ENCODE measurements around the gene SV2B.
"Not testable (repeated sequence)": the region's sequence is repeated elsewhere in the genome, so short reads cannot be mapped to it uniquely, and the experiment has no call there.

Gene SV2B

GRCh38 chr15:91099995-91100813 lies at the start of gene SV2B:
Gene SV2B (plus strand): TSS chr15:91100257. CDS start chr15:91226264, 126,007 bp downstream.
- peak; percentile 37 for DNase-seq

- DNase-seq: no peak
Measured at GRCh38 chr15:91051248-91051647, 48.8 kb upstream of the SV2B start.

- DNase-seq: no peak
Measured at GRCh38 chr15:91054816-91055215, 45.2 kb upstream of the SV2B start.

- peak; percentile 39 for DNase-seq
Measured at GRCh38 chr15:91055548-91056331, 44.3 kb upstream of the SV2B start.

GRCh38 chr15:91061230-91061629 lies 38.8 kb upstream of the SV2B start:
- DNase-seq: no peak

- no peak for DNase-seq
Measured at GRCh38 chr15:91061997-91062396, 38.1 kb upstream of the SV2B start.

GRCh38 chr15:91065505-91065904 lies 34.6 kb upstream of the SV2B start:
- DNase-seq: no peak

- no peak for DNase-seq
Measured at GRCh38 chr15:91067036-91067435, 33.0 kb upstream of the SV2B start.

GRCh38 chr15:91068436-91068835 lies 31.6 kb upstream of the SV2B start:
- no peak for DNase-seq

GRCh38 chr15:91068966-91069365 lies 31.1 kb upstream of the SV2B start:
- DNase-seq: no peak

- no peak for DNase-seq
Measured at GRCh38 chr15:91070872-91071271, 29.2 kb upstream of the SV2B start.

- DNase-seq: no peak
Measured at GRCh38 chr15:91072161-91072560, 27.9 kb upstream of the SV2B start.

GRCh38 chr15:91073077-91073476 lies 27.0 kb upstream of the SV2B start:
- DNase-seq: no peak

GRCh38 chr15:91073768-91074167 lies 26.3 kb upstream of the SV2B start:
- no peak for DNase-seq

GRCh38 chr15:91075739-91076138 lies 24.3 kb upstream of the SV2B start:
- no peak for DNase-seq

GRCh38 chr15:91077029-91077428 lies 23.0 kb upstream of the SV2B start:
- DNase-seq: no peak

- DNase-seq: not testable (repeated sequence)
Measured at GRCh38 chr15:91093866-91094265, 6.2 kb upstream of the SV2B start.

- no peak for DNase-seq
Measured at GRCh38 chr15:91098451-91098850, 1.6 kb upstream of the SV2B start.

GRCh38 chr15:91099616-91099994 lies 452 bp upstream of the SV2B start:
- DNase-seq: peak; percentile 3

GRCh38 chr15:91100814-91101607 lies 954 bp downstream of the SV2B start:
- no peak for DNase-seq

- no peak for DNase-seq
Measured at GRCh38 chr15:91101608-91101920, 1.5 kb downstream of the SV2B start.

- DNase-seq: no peak
Measured at GRCh38 chr15:91102546-91103330, 2.7 kb downstream of the SV2B start.

GRCh38 chr15:91104111-91104510 lies 4.1 kb downstream of the SV2B start:
- no peak for DNase-seq
